Activated T-helper 1 cell treated with Interleukin-2 at 50 U/mL for 16 hours (primary cell): ENCODE data around the gene ZBP1.

ENCODE experiments used
- DNase-seq: peaks from one replicate; pipeline ENCODE4 v3.0.0-alpha.2; 2020; ENCODE audit warnings: low read depth

The ZBP1 gene

GRCh38 chr20:57596998-57597939 is 23.0 kb downstream of the ZBP1 start:
- DNase-seq: peak; percentile 60

GRCh38 chr20:57596358-57596757 is 23.9 kb downstream of the ZBP1 start:
- DNase-seq: no peak

- DNase-seq: no peak
Observed at GRCh38 chr20:57595041-57596030, 24.9 kb downstream of the ZBP1 start.

DNA sequence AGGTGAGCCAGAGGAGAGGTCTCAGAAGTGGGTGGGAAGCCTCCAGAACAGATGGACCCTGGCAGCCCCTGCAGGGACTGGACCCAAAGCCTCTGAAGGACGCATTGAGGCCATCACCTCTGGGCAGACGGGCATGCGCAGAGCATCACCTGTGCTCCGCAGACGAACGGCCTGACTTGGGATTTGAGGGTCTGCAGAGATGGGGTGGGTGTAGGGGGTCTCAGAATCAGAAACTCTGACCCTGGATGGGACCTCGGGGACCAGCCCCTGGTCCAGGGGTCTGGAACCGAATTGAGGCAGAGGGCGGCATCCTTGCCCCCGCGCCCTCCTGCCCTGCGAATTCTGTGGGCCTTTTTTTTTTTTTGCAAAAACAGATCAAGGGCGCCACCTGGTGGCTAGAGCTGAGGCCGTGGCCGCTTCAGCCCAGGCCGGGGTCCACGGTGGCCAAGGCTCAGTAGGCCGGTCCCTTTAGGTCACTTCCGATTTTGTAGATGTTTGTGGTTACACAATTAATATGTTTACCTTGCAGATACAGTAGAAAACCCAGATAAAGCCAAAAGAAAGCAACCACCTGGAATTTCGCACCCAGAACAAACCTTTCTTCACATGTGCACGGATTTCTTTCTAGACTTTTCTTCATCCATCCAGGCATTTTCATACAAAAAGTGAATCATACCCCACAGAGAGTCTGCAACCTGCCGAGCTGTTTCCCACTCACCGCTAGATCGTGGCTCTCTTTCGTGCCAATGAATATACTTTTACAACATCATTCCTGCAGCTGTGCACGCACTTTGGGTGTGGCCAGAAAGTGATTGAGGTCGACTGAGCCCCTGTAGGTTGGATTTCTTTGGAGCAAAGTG is 25.9 kb downstream of the ZBP1 start:
- peak; percentile 24 for DNase-seq

DNA sequence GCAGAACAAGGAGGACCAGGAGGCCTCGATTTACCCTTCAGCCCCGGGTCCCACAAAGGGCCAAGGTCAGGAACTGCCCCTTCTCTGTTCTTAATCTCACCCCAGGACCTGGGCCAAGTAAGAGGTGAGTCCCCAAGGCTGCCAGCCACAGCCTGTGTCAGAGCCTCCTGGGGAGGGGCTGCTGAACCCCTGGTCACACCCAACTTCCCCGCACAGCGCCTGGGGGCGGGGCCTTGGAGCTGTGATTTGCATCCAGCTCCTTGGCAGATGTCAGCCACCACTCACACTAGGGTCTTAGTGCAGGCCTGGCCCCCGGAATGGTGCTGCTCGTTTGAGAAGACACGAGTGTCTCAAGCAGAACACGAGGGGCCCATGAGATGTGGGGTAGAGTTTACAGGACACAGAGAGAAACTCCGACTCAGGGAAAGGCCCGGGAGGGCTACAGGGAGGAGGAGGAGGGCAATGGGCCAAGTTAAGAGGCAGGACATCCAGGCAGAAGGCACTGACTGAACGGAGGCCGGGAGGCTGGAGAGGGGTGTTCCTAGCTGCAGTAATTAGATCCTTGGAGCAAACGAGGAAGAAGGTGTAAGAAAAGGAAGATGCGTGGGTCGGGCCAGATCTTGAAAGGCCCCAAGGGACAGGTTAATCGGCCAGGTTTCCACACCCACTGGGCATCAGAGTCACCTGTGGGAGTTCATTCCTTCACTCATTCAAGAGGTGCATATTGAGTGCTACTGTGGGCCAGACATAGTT is 26.9 kb downstream of the ZBP1 start:
- DNase-seq: no peak

GRCh38 chr20:57592263-57593092 is 27.7 kb downstream of the ZBP1 start:
- no peak for DNase-seq

DNA sequence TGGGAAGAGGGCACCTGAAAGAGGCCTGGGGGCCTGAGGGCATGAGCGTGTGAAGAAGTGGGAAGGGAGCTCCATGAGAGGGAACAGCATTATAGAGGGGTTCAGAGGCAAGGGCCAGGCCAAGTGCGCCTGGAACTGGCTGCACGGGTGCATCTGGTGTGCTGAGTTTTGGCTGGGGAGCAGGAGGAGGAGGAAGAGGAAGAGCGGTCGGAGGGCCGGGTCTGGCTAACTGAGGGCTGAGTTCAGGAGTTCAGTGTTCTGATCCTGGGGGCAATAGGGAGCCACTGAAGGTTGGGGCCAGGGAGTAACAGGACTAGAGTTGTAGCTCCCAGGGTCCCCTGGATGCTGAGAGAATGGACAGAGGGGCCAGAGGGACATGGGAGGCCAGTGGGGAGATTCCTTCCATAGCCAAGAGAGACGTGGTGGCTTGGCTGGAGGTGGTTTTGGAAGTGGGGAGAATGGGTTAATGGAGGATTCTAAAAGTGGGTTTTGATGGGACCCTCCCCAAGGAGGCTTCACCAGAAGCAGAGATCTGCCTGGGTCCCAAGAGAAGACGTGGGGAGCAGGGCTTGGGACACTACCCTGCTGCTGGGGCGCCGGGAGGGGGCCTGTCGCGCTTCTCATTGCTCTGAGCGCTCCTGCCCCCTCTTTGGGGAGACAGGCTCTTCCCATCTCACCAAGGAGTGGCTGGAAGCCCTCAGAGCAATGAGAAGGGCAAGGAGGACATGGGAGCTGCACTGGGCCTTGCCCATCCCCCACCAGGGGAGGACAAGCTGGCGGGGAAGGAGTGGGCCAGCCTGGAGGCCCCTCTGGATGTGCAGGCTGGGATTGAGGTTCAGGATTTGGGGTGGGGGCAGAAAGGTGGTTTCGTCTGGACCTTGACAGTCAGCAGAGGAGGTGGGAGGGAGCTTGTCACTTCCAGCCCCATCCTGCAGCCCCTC is 28.7 kb downstream of the ZBP1 start:
- no peak for DNase-seq

DNA sequence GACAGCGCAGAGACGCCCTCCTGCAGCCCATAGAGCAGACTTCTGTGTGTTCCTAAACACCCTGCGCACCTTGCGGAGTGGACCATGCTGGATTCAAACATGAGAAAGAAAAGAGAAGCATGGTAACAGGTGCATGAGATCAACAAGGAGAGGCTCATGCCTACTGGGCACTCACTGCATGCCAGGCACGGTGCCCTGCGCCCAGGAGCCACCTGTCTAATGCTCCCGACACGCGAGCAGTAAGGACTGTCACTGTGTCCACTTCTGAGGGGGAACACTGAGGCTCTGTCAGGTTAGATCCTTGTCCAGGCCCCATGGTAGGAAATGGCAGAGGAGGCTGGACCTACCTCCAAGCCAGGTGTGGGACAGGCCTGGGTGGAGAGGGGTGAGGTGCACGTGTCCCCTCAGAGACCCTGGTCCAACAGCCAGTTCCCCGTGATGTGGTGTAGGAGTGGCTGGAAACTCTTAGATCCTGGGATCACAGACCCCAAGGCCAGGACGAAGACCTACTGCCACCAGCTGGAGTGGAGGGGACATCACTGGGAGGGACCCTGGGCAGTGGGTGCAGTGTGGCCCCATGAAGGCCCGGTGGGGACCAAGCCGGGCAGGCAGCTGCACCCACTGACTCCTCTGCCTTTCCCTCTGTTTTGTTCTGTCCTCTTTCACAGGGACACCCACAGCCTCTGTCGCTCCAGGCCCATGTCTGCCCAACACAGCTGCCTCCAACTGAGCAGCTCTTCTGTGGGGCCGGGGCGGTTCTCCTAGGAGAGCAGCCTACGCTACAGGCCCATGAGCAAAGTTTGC is 29.5 kb downstream of the ZBP1 start:
- DNase-seq: no peak

DNA sequence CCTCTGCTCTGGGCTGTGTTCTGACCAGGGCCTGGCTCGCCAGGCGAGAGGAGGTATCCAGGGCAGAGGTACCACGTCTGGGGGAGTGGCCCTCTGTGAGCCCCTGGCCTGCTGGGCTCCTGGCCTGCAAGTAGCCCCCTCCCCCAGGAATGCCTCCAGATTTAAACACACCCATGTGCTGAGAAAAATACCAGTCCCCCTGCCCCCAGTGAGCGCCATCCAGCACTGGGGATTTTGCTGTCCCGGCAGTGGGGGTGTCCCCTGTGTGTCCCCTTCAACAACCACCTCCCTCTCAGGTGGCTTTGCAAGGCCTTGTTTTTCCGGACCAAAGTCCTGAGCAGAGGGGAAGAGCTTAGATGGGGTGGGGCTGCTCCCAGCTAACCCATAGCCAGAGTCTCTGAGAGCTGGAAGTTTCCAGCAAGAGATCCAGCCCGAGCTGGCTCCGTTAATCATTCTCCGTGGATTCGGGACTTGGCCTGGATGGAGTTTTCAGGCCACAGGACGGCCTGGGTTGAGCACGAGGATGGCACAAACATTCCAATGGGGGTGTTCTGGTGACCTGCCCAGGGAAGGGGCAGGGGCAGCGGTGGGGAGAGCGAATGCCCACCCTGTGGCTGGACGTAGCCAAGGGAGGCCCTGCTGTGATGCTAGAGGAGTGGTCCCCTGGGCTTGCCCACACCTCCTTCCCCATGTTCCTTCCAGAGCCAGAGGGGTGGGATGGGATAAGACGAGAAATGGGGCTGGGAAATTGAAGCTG is 30.3 kb downstream of the ZBP1 start:
- no peak for DNase-seq

DNA sequence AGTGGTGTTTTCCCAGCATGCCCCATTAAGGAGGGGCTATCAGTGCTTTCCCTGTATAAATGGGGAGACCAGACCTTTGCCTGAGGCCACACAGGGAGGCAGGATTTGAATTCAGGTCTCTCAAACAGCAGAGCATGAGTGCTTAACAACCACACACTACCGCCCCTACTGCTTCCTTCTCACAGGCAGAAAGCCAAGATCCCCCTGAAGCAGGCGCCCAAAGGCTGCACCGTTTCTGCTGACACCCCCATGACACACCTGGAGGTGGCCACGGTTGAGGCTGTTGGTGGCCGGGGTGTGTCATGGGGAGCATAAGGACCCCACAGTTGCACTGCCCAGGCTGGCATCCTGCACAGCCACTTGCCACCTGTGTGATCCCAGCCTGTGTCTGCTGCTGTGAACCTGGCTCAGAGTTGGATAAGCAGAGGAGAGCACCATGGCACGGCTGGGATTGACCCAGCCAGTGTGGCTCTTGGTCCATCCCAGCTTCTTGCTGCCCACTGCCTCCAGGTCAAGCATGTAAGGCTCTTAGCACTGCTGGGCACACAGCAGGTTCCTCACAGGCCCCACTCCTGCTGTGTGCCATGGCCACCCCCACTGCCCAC is 31.0 kb downstream of the ZBP1 start:
- DNase-seq: no peak

DNA sequence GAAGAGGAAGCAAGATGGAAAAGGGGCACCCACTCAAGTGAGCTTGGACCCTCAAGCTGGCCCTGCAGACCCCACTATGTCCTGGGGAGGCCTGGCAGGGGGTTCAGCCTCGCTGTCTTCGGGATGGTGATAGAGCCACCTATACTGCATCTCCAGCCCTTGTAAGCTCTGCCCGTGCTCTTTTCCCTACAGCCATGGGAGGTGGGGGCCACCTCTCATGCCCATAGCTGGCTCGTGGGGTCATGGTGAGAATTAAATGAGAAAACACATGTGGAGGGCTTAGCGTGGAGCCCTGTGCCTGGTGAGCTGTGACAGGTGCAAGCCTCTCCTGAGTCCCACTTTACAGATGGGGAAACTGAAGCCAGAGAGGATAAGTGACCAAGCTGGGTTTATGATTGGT is 31.6 kb downstream of the ZBP1 start:
- no peak for DNase-seq

- DNase-seq: no peak
Observed at GRCh38 chr20:57587989-57588377, 32.2 kb downstream of the ZBP1 start.

- no peak for DNase-seq
Observed at GRCh38 chr20:57587278-57587988, 32.8 kb downstream of the ZBP1 start.

DNA sequence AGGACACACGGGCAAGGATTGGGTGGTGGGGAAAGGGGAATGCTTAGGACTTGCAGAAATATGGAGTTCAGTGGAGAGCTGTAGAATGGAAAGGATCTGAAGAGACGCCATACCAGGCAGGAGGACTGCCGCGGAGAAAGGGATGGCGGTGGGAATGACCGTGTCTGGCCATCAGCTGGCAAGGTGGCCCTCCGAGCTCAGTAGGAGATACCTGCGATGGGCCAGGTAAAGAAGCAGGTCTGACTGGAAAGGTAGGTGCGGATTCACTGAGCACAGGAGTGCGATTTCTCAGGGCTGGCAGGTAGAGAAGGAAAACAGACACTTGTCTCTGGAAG is 33.3 kb downstream of the ZBP1 start:
- DNase-seq: no peak

GRCh38 chr20:57586370-57586793 is 33.8 kb downstream of the ZBP1 start:
- DNase-seq: no peak

DNA sequence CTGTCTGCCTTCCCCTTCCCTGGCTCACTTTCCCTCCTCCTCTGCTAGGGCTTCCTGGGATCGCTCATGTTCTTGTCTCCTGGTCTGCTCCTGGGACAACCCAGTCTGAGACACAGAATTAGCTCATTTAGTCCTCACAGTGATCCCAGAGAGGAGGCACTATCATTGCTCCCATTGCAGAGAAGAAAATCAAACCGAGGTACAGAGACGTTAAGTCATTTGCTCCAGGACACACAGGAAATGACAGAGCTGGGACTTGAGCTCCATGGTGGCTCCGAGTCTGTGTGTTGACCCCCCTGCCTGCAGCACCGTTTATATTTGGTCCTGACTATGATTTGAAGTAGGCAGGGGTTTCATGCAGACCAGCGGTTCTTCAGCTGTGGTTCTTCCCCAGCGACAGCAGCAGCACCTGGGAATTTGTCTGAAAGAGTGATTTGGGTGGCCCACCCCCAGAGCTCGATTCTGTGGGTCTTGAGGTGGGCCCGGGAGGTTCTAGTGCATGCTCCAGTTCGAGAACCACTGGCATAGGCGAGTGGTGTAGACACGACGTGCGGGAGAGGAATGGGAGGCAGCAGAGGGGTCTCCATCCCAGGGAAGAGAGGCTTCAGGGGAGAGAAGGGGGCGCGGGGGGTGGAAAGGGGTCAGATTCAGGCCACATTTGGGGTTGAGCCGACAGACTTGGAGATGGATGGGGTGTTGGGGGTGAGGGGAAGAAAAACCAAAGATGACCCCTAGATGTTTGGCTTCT is 34.6 kb downstream of the ZBP1 start:
- no peak for DNase-seq
